Loucy (cell line): Measurements from ENCODE around the gene TOPBP1.

ENCODE experiments used
- H2AFZ ChIP-seq: fragments of 200-600 bp; sonication (generic); 2 replicates; pipeline ENCODE4 v1.6.0; 2016; ENCODE audit warnings: antibody characterized with exemption, mild to moderate bottlenecking, low read length, moderate library complexity
- H3F3A ChIP-seq: fragments of 200-600 bp; 2 replicates; pipeline ENCODE4 v1.6.0; 2016; ENCODE audit warnings: antibody characterized with exemption, low read depth, mild to moderate bottlenecking
- H3K27me3 ChIP-seq: fragments of 200-600 bp; sonication (generic); 2 replicates; pipeline ENCODE4 v1.6.1; 2014; ENCODE audit warnings: low read length, mild to moderate bottlenecking; ENCODE audit not compliant: insufficient read depth, poor library complexity, severe bottlenecking
- H3K36me3 ChIP-seq: fragments of 200-600 bp; sonication (generic); 2 replicates; pipeline ENCODE4 v1.6.1; 2016; ENCODE audit warnings: low read length; ENCODE audit not compliant: insufficient read depth
- H3K4me1 ChIP-seq: fragments of 200-600 bp; sonication (generic); 2 replicates; pipeline ENCODE4 v1.5.1; 2014; ENCODE audit warnings: low read length, mild to moderate bottlenecking; ENCODE audit not compliant: insufficient read depth, poor library complexity, severe bottlenecking
- H3K4me2 ChIP-seq: fragments of 200-600 bp; sonication (generic); 2 replicates; pipeline ENCODE4 v1.6.0; 2014; ENCODE audit warnings: antibody characterized with exemption, low read length, low read depth, mild to moderate bottlenecking; ENCODE audit not compliant: poor library complexity, severe bottlenecking
- H3K4me3 ChIP-seq: fragments of 200-600 bp; sonication (generic); 2 replicates; pipeline ENCODE4 v1.5.1; 2014; ENCODE audit warnings: low read length, mild to moderate bottlenecking, mixed read lengths; ENCODE audit not compliant: poor library complexity, severe bottlenecking
- H3K79me2 ChIP-seq: fragments of 200-600 bp; sonication (generic); 2 replicates; pipeline ENCODE4 v1.6.1; 2014; ENCODE audit warnings: low read length; ENCODE audit not compliant: insufficient read depth
- H3K9ac ChIP-seq: fragments of 200-600 bp; sonication (generic); 2 replicates; pipeline ENCODE4 v1.6.0; 2014; ENCODE audit warnings: mild to moderate bottlenecking, low read depth, low read length, moderate library complexity; ENCODE audit not compliant: poor library complexity, severe bottlenecking
- H3K9me2 ChIP-seq: fragments of 200-600 bp; sonication (generic); replicated peaks from 2 replicates; pipeline ENCODE4 v1.6.1; 2016; ENCODE audit warnings: low read depth, low read length, mixed read lengths
- H3K9me3 ChIP-seq: fragments of 200-600 bp; sonication (generic); 2 replicates; pipeline ENCODE4 v1.6.1; 2014; ENCODE audit warnings: mild to moderate bottlenecking, antibody characterized with exemption, low read length, low read depth; ENCODE audit not compliant: insufficient read depth
- H4K20me1 ChIP-seq: fragments of 200-600 bp; sonication (generic); 2 replicates; pipeline ENCODE4 v1.6.0; 2014; ENCODE audit warnings: antibody characterized with exemption, low read length, mild to moderate bottlenecking; ENCODE audit not compliant: insufficient read depth, poor library complexity, severe bottlenecking
- CTCF ChIP-seq: fragments of 200-600 bp; sonication (generic); conservative IDR thresholded peaks from 2 replicates; pipeline ENCODE4 v1.5.1; 2014; ENCODE audit warnings: mild to moderate bottlenecking, antibody characterized with exemption, low read length
- EZH2phosphoT487 ChIP-seq: fragments of 200-600 bp; IDR thresholded peaks from 2 replicates; pipeline ENCODE4 v1.6.1; 2018; ENCODE audit warnings: antibody characterized with exemption, mild to moderate bottlenecking, moderate library complexity, borderline replicate concordance

Gene TOPBP1

GRCh38 chr3:133568294-133569014 is 93.3 kb downstream of the TOPBP1 start:
- TF ChIP-seq EZH2phosphoT487 (no peak), CTCF (no peak)
- Histone ChIP-seq H3K9me2 (no peaks in the 10 kb centered on the region), H3K36me3 (no peaks in the 10 kb centered on the region), H3K4me1 (peaks cover 21% of the 10 kb centered on the region), H4K20me1 (no peaks in the 10 kb centered on the region), H3K79me2 (no peaks in the 10 kb centered on the region), H3K9me3 (no peaks in the 10 kb centered on the region), H3K4me3 (no peak overlapping the region), H3K9ac (no peak overlapping the region), H3F3A (peaks cover 13% of the 10 kb centered on the region), H3K4me2 (no peak overlapping the region), H3K27me3 (no peaks in the 10 kb centered on the region), H2AFZ (no peak overlapping the region)

- Histone ChIP-seq H3K4me1 (no peaks in the 10 kb centered on the region), H3K27me3 (no peaks in the 10 kb centered on the region), H3K4me2 (no peak overlapping the region), H3K9me3 (no peaks in the 10 kb centered on the region), H3K36me3 (no peaks in the 10 kb centered on the region), H4K20me1 (no peaks in the 10 kb centered on the region), H3K79me2 (no peaks in the 10 kb centered on the region), H2AFZ (no peak overlapping the region), H3K4me3 (no peak overlapping the region), H3K9me2 (no peaks in the 10 kb centered on the region), H3K9ac (no peak overlapping the region), H3F3A (no peaks in the 10 kb centered on the region)
- TF ChIP-seq EZH2phosphoT487 (no peak), CTCF (no peak)
Observed at GRCh38 chr3:133563816-133564215, 97.9 kb downstream of the TOPBP1 start.

GRCh38 chr3:133563186-133563591 is 98.6 kb downstream of the TOPBP1 start:
- Histone ChIP-seq H3K4me3 (no peak overlapping the region), H4K20me1 (no peaks in the 10 kb centered on the region), H3K27me3 (no peaks in the 10 kb centered on the region), H3K4me2 (no peak overlapping the region), H3F3A (no peaks in the 10 kb centered on the region), H3K4me1 (no peaks in the 10 kb centered on the region), H2AFZ (no peak overlapping the region), H3K9me2 (no peaks in the 10 kb centered on the region), H3K79me2 (no peaks in the 10 kb centered on the region), H3K9me3 (no peaks in the 10 kb centered on the region), H3K36me3 (no peaks in the 10 kb centered on the region), H3K9ac (no peak overlapping the region)
- TF ChIP-seq EZH2phosphoT487 (no peak), CTCF (no peak)
